Astrocyte (in vitro differentiated cells and primary cell): ENCODE measurements around the gene CCL28.

Experiments used
- EZH2 ChIP-seq: IDR thresholded peaks from 2 replicates; pipeline ENCODE4 v1.6.1; 2012; ENCODE audit warnings: mild to moderate bottlenecking, low read length, inconsistent platforms; ENCODE audit not compliant: insufficient read depth
- TF ChIP-seq, protein P1 (sequence below): IDR thresholded peaks from 2 replicates; pipeline ENCODE4 v1.5.1; 2011; ENCODE audit warnings: low read depth, mild to moderate bottlenecking, inconsistent platforms, low read length, moderate library complexity; ENCODE audit not compliant: insufficient read depth

DNA sequence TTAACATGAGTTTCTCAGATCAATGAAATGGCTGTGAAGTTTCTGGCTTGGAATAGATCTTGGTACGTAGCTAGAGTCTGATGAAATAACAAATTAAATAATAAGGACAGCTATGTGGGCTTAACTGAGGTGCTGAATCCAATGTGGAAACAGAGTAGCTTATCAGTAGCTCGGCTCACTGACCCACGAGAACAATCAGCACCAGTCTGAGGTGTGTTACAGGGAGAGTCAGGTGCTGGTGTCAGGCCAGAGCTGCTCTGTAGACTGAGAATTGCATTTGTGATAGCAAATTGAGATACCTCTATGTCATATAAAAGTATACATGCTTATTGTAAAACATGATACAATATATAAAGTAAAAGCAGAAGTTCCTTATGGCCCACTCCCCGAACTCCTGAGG is 21.2 kb upstream of the CCL28 start:
- TF ChIP-seq, protein P1, sequence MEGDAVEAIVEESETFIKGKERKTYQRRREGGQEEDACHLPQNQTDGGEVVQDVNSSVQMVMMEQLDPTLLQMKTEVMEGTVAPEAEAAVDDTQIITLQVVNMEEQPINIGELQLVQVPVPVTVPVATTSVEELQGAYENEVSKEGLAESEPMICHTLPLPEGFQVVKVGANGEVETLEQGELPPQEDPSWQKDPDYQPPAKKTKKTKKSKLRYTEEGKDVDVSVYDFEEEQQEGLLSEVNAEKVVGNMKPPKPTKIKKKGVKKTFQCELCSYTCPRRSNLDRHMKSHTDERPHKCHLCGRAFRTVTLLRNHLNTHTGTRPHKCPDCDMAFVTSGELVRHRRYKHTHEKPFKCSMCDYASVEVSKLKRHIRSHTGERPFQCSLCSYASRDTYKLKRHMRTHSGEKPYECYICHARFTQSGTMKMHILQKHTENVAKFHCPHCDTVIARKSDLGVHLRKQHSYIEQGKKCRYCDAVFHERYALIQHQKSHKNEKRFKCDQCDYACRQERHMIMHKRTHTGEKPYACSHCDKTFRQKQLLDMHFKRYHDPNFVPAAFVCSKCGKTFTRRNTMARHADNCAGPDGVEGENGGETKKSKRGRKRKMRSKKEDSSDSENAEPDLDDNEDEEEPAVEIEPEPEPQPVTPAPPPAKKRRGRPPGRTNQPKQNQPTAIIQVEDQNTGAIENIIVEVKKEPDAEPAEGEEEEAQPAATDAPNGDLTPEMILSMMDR = no peak
- TF ChIP-seq EZH2 = no peak
